HL-60/S4 treated with phorbol 12-myristate 13-acetate at 8.2 ng/mL for 4 days and 3 days (cell line): Measurements from ENCODE around the gene MFGE8.

ENCODE experiments used
- in situ Hi-C: fragments of 300-500 bp; cut with MboI; formaldehyde crosslinking; loops from 2 replicates; pipeline ENCODE4 v1.15.0; 2022; ENCODE audit warnings: low sequenced_read_pairs

Gene MFGE8

GRCh38 chr15:88920186-88920891, 7.2 kb upstream of the MFGE8 start:
- in situ Hi-C loops, result loop anchor here (25.0 kb wide), 1 partner anchor 267 kb away; no protein-coding TSS in a partner anchor

GRCh38 chr15:88918738-88919137, 5.6 kb upstream of the MFGE8 start:
- in situ Hi-C loops, result loop anchor here (25.0 kb wide), 1 partner anchor 269 kb away; no protein-coding TSS in a partner anchor

- in situ Hi-C loops, result loop anchor here (25.0 kb wide), 1 partner anchor 270 kb away; no protein-coding TSS in a partner anchor
Measured at GRCh38 chr15:88917760-88918159, 4.6 kb upstream of the MFGE8 start.

- in situ Hi-C loops, result loop anchor here (25.0 kb wide), 1 partner anchor 272 kb away; no protein-coding TSS in a partner anchor
Measured at GRCh38 chr15:88915354-88915753, 2.2 kb upstream of the MFGE8 start.

- in situ Hi-C loops, result loop anchor here (25.0 kb wide), 1 partner anchor 273 kb away; no protein-coding TSS in a partner anchor
Measured at GRCh38 chr15:88913850-88914169, 631 bp upstream of the MFGE8 start.

GRCh38 chr15:88912500-88912921, 668 bp downstream of the MFGE8 start:
- in situ Hi-C loops, result loop anchor here (25.0 kb wide), 1 partner anchor 275 kb away; no protein-coding TSS in a partner anchor

- in situ Hi-C loops, result loop anchor here (25.0 kb wide), 1 partner anchor 276 kb away; no protein-coding TSS in a partner anchor
Measured at GRCh38 chr15:88911766-88912118, 1.4 kb downstream of the MFGE8 start.

GRCh38 chr15:88909956-88910831, 3.0 kb downstream of the MFGE8 start:
- in situ Hi-C loops, result loop anchor here (10.0 to 25.0 kb wide), 2 partner anchors 105 to 277 kb away; no protein-coding TSS in a partner anchor

GRCh38 chr15:88908697-88909621, 4.2 kb downstream of the MFGE8 start:
- in situ Hi-C loops, result loop anchor here (10.0 to 25.0 kb wide), 2 partner anchors 106 to 278 kb away; no protein-coding TSS in a partner anchor

- in situ Hi-C loops, result loop anchor here (10.0 to 25.0 kb wide), 2 partner anchors 107 to 279 kb away; no protein-coding TSS in a partner anchor
Measured at GRCh38 chr15:88908123-88908522, 5.1 kb downstream of the MFGE8 start.

- in situ Hi-C loops, result loop anchor here (10.0 to 25.0 kb wide), 2 partner anchors 108 to 280 kb away; no protein-coding TSS in a partner anchor
Measured at GRCh38 chr15:88907111-88907510, 6.1 kb downstream of the MFGE8 start.

- in situ Hi-C loops, result loop anchor here (10.0 to 25.0 kb wide), 2 partner anchors 108 to 281 kb away; no protein-coding TSS in a partner anchor
Measured at GRCh38 chr15:88906551-88906950, 6.6 kb downstream of the MFGE8 start.

- in situ Hi-C loops, result loop anchor here (10.0 to 25.0 kb wide), 2 partner anchors 109 to 281 kb away; no protein-coding TSS in a partner anchor
Measured at GRCh38 chr15:88906130-88906529, 7.0 kb downstream of the MFGE8 start.

- in situ Hi-C loops, result loop anchor here (10.0 to 25.0 kb wide), 2 partner anchors 109 to 282 kb away; no protein-coding TSS in a partner anchor
Measured at GRCh38 chr15:88905576-88905975, 7.6 kb downstream of the MFGE8 start.

GRCh38 chr15:88904624-88905327, 8.4 kb downstream of the MFGE8 start:
- in situ Hi-C loops, result loop anchor here (10.0 to 25.0 kb wide), 2 partner anchors 110 to 283 kb away; no protein-coding TSS in a partner anchor

GRCh38 chr15:88904257-88904623, 8.9 kb downstream of the MFGE8 start:
- in situ Hi-C loops, result loop anchor here (10.0 to 25.0 kb wide), 2 partner anchors 111 to 283 kb away; no protein-coding TSS in a partner anchor

GRCh38 chr15:88902846-88903245, 10.3 kb downstream of the MFGE8 start:
- in situ Hi-C loops, result loop anchor here (10.0 to 25.0 kb wide), 2 partner anchors 112 to 284 kb away; no protein-coding TSS in a partner anchor

- in situ Hi-C loops, result loop anchor here (10.0 to 25.0 kb wide), 2 partner anchors 112 to 285 kb away; no protein-coding TSS in a partner anchor
Measured at GRCh38 chr15:88902221-88902835, 10.9 kb downstream of the MFGE8 start.
